HepG2 (cell line): ENCODE data around the gene SLC12A1. TPM values are rescaled to one million over a fixed set of nuclear protein-coding genes. Genes with fewer than 3 reads are reported as not detected.

ENCODE experiments used
- ATAC-seq: fragments of 200-7000 bp; cut with Tn5 transposase; 3 replicates; pipeline ENCODE4 v1.9.1; 2020; ENCODE audit warnings: mild to moderate bottlenecking, moderate library complexity
- BruUV-seq: library from RNA; stranded (reverse); fragments of 400-500 nt; replicated peaks from 2 replicates; lab custom pipeline; 2021; lab: Mats Ljungman, UMichigan
- CTCF ChIA-PET: fragments of 300-600 bp; formaldehyde crosslinking; extraction: SDS; loops from one replicate; lab custom pipeline; 2021; ENCODE audit warnings: low total read pairs, inconsistent platforms, low intra/inter-chr PET ratio; lab: Yijun Ruan, JAX
- POLR2A ChIA-PET: fragments of 350-600 bp; sonication (Branson Sonifier 250); formaldehyde crosslinking; loops from one replicate; lab custom pipeline; 2020; ENCODE audit warnings: antibody characterized with exemption, inconsistent platforms; lab: Yijun Ruan, JAX
- DNase-seq: peaks from one replicate; pipeline ENCODE4 v3.0.0-alpha.2; 2015; ENCODE audit warnings: low spot score
- FAIRE-seq: peaks from 3 replicates; lab custom pipeline; 2011; peaks lifted over from hg19 to GRCh38; lab: Jason Lieb, UNC
- H2AFZ ChIP-seq: one replicate; pipeline ENCODE4 v1.6.1; 2011; ENCODE audit warnings: low read length, inconsistent platforms
- H3K27ac ChIP-seq: fragments of 300-600 bp; 3 replicates; pipeline ENCODE4 v1.8.0; 2011; ENCODE audit warnings: mixed run types, mild to moderate bottlenecking, mixed read lengths, low read length, inconsistent platforms; ENCODE audit not compliant: insufficient read depth; ENCODE audit errors: extremely low read length
- H3K27me3 ChIP-seq, 2 experiments: fragments of 200-600 bp in 1 of 2; 2 replicates in 1 of 2; 3 replicates in 1 of 2; pipeline versions ENCODE4 v1.6.0 to v1.8.0; 2011; ENCODE audit warnings: low read length in 2 of 2, mild to moderate bottlenecking in 2 of 2, moderate library complexity in 2 of 2, inconsistent platforms in 1 of 2; ENCODE audit not compliant: insufficient read depth in 2 of 2, control insufficient read depth in 1 of 2
- H3K36me3 ChIP-seq, 2 experiments: fragments of 200-600 bp in 1 of 2; replicated peaks in 1 of 2; 2 replicates in 1 of 2; 3 replicates in 1 of 2; pipeline versions ENCODE4 v1.5.1 to v1.8.0; 2011; ENCODE audit warnings: low read length in 2 of 2, inconsistent platforms in 1 of 2; ENCODE audit not compliant: insufficient read depth in 2 of 2, control insufficient read depth in 1 of 2
- H3K4me1 ChIP-seq: 2 replicates; pipeline ENCODE4 v1.5.1; 2012; ENCODE audit warnings: low read length, inconsistent platforms; ENCODE audit not compliant: insufficient read depth
- H3K4me2 ChIP-seq: 2 replicates; pipeline ENCODE4 v1.6.0; 2011; ENCODE audit warnings: low read depth, low read length, inconsistent platforms
- H3K4me3 ChIP-seq, 3 experiments: fragments of 200-600 bp in 1 of 3; sonication (generic), shearing (Covaris generic) in 1 of 3; replicated peaks in 1 of 3; 2 replicates each; pipeline ENCODE4 v1.5.1; 2011 to 2016; ENCODE audit warnings: low read length in 3 of 3, inconsistent platforms in 2 of 3, low read depth in 2 of 3, mild to moderate bottlenecking in 2 of 3, control low read depth in 1 of 3, mixed read lengths in 1 of 3; ENCODE audit not compliant: insufficient read depth in 1 of 3
- H3K79me2 ChIP-seq: one replicate; pipeline ENCODE4 v1.6.1; 2011; ENCODE audit warnings: low read length, inconsistent platforms; ENCODE audit not compliant: insufficient read depth
- H3K9ac ChIP-seq: 2 replicates; pipeline ENCODE4 v1.6.0; 2011; ENCODE audit warnings: mild to moderate bottlenecking, low read depth, low read length, inconsistent platforms; ENCODE audit not compliant: insufficient read depth
- H3K9me3 ChIP-seq: 2 replicates; pipeline ENCODE4 v1.5.1; 2012; ENCODE audit warnings: mild to moderate bottlenecking, low read length
- H4K20me1 ChIP-seq: 2 replicates; pipeline ENCODE4 v1.6.0; 2011; ENCODE audit warnings: inconsistent platforms, mild to moderate bottlenecking, low read length, moderate library complexity; ENCODE audit not compliant: insufficient read depth
- DNMT3B ChIP-seq: conservative IDR thresholded peaks from 2 replicates; pipeline ENCODE4 v1.6.1; 2016; ENCODE audit warnings: missing biosample characterization, control low read depth
- ELF1 ChIP-seq: sonication (generic); formaldehyde crosslinking; IDR thresholded peaks from 2 replicates; pipeline ENCODE4 v1.4.0; 2020; ENCODE audit warnings: missing genetic modification reagents
- ERF ChIP-seq: IDR thresholded peaks from 2 replicates; pipeline ENCODE4 v1.6.1; 2018; ENCODE audit warnings: missing biosample characterization, missing genetic modification reagents
- HDAC2 ChIP-seq: sonication (generic); formaldehyde crosslinking; IDR thresholded peaks from 2 replicates; pipeline ENCODE4 v1.4.0; 2020; ENCODE audit warnings: missing genetic modification reagents
- MIER2 ChIP-seq: IDR thresholded peaks from 2 replicates; pipeline ENCODE4 v1.6.1; 2016; ENCODE audit warnings: missing biosample characterization, missing genetic modification reagents
- PCBP1 ChIP-seq: fragments of 200-400 bp; formaldehyde crosslinking; IDR thresholded peaks from 2 replicates; pipeline ENCODE4 v1.6.1; 2017; ENCODE audit warnings: mild to moderate bottlenecking, low read depth, low read length, borderline replicate concordance
- PLRG1 ChIP-seq: fragments of 450-650 bp; conservative IDR thresholded peaks from 2 replicates; pipeline ENCODE4 v1.6.1; 2016
- POLR2G ChIP-seq: fragments of 200-400 bp; formaldehyde crosslinking; IDR thresholded peaks from 2 replicates; pipeline ENCODE4 v1.6.1; 2018; ENCODE audit warnings: mild to moderate bottlenecking, low read depth, low read length, moderate library complexity
- THAP8 ChIP-seq: sonication (generic); formaldehyde crosslinking; IDR thresholded peaks from 2 replicates; pipeline ENCODE4 v1.5.1; 2020; ENCODE audit warnings: missing genetic modification reagents, mild to moderate bottlenecking, borderline replicate concordance
- ZNF17 ChIP-seq: sonication (generic); formaldehyde crosslinking; IDR thresholded peaks from 2 replicates; pipeline ENCODE4 v1.5.0; 2020; ENCODE audit warnings: mild to moderate bottlenecking, missing genetic modification reagents
- ZSCAN31 ChIP-seq: sonication (generic); formaldehyde crosslinking; IDR thresholded peaks from 2 replicates; pipeline ENCODE4 v1.5.0; 2020; ENCODE audit warnings: low read depth, mild to moderate bottlenecking, missing genetic modification reagents
- WGBS: methylation state at CpG from one replicate; pipeline ENCODE4 v1.1.6; 2017; ENCODE audit warnings: low lambda C conversion rate; 5-methylcytosine and 5-hydroxymethylcytosine counted together
- in situ Hi-C: cut with HindIII; loops from 2 replicates; pipeline ENCODE4 v1.10.0; 2017; ENCODE audit warnings: low pct_unique_long_range_greater_than_20kb; ENCODE audit not compliant: extremely low pct_ligation_motif_present
- intact Hi-C: fragments of 100-400 bp; cut with micrococcal nuclease; formaldehyde crosslinking; loops from one replicate; pipeline ENCODE4 v1.10.0; 2022; ENCODE audit not compliant: unreplicated experiment
- polyA plus RNA-seq, 8 experiments: library from polyadenylated mRNA; depleted of rRNA in 3 of 8; stranded (reverse) in 7 of 8; unstranded in 1 of 8; fragments of >200 nt; fragmentation: Illumina TruSeq in 4 of 8; extraction: Trizol in 4 of 8; gene quantifications; 2 replicates each; pipeline versions ENCODE4 v1.2.1 to v1.2.3, GENCODE V29; 2011 to 2016; ENCODE audit warnings: low read depth in 4 of 8, missing spikeins in 1 of 8, mixed read lengths in 1 of 8; ENCODE audit not compliant: insufficient read depth in 1 of 8
- total RNA-seq, 5 experiments: library from RNA; depleted of rRNA; stranded (reverse); fragments of >200 nt; fragmentation: Illumina TruSeq; extraction: Trizol; gene quantifications; 2 replicates each; pipeline ENCODE4 v1.2.3, GENCODE V29; 2016; ENCODE audit warnings: low read depth in 1 of 5
- TF ChIP-seq, protein P1 (sequence below): IDR thresholded peaks from 2 replicates; pipeline ENCODE4 v1.6.1; 2016
- TF ChIP-seq, protein P2 (sequence below): sonication (generic); formaldehyde crosslinking; IDR thresholded peaks from 2 replicates; pipeline ENCODE4 v1.5.1; 2020; ENCODE audit warnings: mild to moderate bottlenecking, moderate library complexity, missing genetic modification reagents
- TF ChIP-seq, protein P3 (sequence below): sonication (generic); formaldehyde crosslinking; IDR thresholded peaks from 2 replicates; pipeline ENCODE4 v1.4.0; 2020; ENCODE audit warnings: mild to moderate bottlenecking, missing genetic modification reagents

Gene SLC12A1
- total and polyA plus RNA-seq, 2 of the 13 experiments (the other 11 are each of a cell fraction or from before 2014, with no cell fraction given): not detected

- TF ChIP-seq HDAC2 (CRISPR knock-in tag) (peak; percentile 51; the same call in 1 of the 2 replicates), ZSCAN31 (CRISPR knock-in tag) (no peak), DNMT3B (CRISPR knock-in tag) (0 out of 2 replicates have a peak, but pooled peaks have one; percentile 70), MIER2 (CRISPR knock-in tag) (peak; percentile 98), ELF1 (CRISPR knock-in tag) (0 out of 2 replicates have a peak, but pooled peaks have one; percentile 13), ZNF17 (no peak), ERF (CRISPR knock-in tag) (peak; percentile 74; the same call in 1 of the 2 replicates)
- TF ChIP-seq, protein P1, sequence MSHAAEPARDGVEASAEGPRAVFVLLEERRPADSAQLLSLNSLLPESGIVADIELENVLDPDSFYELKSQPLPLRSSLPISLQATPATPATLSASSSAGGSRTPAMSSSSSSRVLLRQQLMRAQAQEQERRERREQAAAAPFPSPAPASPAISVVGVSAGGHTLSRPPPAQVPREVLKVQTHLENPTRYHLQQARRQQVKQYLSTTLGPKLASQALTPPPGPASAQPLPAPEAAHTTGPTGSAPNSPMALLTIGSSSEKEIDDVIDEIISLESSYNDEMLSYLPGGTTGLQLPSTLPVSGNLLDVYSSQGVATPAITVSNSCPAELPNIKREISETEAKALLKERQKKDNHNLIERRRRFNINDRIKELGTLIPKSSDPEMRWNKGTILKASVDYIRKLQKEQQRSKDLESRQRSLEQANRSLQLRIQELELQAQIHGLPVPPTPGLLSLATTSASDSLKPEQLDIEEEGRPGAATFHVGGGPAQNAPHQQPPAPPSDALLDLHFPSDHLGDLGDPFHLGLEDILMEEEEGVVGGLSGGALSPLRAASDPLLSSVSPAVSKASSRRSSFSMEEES (CRISPR knock-in tag): peak; percentile 72
- TF ChIP-seq, all 625 proteins: peak for 81
Observed at GRCh38 chr15:48190932-48191573, 15.0 kb upstream of the SLC12A1 start (continued).

- H3K4me3 ChIP-seq: no peak within 1 kb of the TSS
- FAIRE-seq: no peak
- ChIA-PET POLR2A (no interaction called here), CTCF (no interaction called here)
- no peaks in the 10 kb centered on the region for H3K4me1 ChIP-seq
- no peak within 1 kb of the TSS for H3K9ac ChIP-seq
- H3K4me2 ChIP-seq: no peak within 1 kb of the TSS
- no peaks in the 10 kb centered on the region for H3K79me2 ChIP-seq
- H3K27ac ChIP-seq: no peak within 1 kb of the TSS
- H2AFZ ChIP-seq: no peak within 1 kb of the TSS
- no peaks in the 10 kb centered on the region for H4K20me1 ChIP-seq
- BruUV-seq: no TSS peak
- in situ Hi-C loops: no loop called here
- no peaks in the 10 kb centered on the region for H3K36me3 ChIP-seq
- H3K27me3 ChIP-seq: no peaks in the 10 kb centered on the region; a peak in 1 of 5 replicates
- no peak for ATAC-seq
- intact Hi-C loops: no loop called here
- H3K9me3 ChIP-seq: no peaks in the 10 kb centered on the region
- WGBS: 55% methylated on average over 31 of the region's 31 CpGs
- no peak for DNase-seq
- TF ChIP-seq, protein P2, sequence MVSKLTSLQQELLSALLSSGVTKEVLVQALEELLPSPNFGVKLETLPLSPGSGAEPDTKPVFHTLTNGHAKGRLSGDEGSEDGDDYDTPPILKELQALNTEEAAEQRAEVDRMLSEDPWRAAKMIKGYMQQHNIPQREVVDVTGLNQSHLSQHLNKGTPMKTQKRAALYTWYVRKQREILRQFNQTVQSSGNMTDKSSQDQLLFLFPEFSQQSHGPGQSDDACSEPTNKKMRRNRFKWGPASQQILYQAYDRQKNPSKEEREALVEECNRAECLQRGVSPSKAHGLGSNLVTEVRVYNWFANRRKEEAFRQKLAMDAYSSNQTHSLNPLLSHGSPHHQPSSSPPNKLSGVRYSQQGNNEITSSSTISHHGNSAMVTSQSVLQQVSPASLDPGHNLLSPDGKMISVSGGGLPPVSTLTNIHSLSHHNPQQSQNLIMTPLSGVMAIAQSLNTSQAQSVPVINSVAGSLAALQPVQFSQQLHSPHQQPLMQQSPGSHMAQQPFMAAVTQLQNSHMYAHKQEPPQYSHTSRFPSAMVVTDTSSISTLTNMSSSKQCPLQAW (CRISPR knock-in tag): no peak
- TF ChIP-seq THAP8 (CRISPR knock-in tag) (no peak), PLRG1 (no peak), POLR2G (no peak), PCBP1 (no peak)
- TF ChIP-seq, protein P3, sequence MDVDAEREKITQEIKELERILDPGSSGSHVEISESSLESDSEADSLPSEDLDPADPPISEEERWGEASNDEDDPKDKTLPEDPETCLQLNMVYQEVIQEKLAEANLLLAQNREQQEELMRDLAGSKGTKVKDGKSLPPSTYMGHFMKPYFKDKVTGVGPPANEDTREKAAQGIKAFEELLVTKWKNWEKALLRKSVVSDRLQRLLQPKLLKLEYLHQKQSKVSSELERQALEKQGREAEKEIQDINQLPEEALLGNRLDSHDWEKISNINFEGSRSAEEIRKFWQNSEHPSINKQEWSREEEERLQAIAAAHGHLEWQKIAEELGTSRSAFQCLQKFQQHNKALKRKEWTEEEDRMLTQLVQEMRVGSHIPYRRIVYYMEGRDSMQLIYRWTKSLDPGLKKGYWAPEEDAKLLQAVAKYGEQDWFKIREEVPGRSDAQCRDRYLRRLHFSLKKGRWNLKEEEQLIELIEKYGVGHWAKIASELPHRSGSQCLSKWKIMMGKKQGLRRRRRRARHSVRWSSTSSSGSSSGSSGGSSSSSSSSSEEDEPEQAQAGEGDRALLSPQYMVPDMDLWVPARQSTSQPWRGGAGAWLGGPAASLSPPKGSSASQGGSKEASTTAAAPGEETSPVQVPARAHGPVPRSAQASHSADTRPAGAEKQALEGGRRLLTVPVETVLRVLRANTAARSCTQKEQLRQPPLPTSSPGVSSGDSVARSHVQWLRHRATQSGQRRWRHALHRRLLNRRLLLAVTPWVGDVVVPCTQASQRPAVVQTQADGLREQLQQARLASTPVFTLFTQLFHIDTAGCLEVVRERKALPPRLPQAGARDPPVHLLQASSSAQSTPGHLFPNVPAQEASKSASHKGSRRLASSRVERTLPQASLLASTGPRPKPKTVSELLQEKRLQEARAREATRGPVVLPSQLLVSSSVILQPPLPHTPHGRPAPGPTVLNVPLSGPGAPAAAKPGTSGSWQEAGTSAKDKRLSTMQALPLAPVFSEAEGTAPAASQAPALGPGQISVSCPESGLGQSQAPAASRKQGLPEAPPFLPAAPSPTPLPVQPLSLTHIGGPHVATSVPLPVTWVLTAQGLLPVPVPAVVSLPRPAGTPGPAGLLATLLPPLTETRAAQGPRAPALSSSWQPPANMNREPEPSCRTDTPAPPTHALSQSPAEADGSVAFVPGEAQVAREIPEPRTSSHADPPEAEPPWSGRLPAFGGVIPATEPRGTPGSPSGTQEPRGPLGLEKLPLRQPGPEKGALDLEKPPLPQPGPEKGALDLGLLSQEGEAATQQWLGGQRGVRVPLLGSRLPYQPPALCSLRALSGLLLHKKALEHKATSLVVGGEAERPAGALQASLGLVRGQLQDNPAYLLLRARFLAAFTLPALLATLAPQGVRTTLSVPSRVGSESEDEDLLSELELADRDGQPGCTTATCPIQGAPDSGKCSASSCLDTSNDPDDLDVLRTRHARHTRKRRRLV (CRISPR knock-in tag): no peak
Observed at GRCh38 chr15:48191574-48192225, 14.4 kb upstream of the SLC12A1 start, which contains the start of gene CTXN2. TSS of gene CTXN2 (plus strand) at chr15:48191665. CDS start at chr15:48201301, 9,636 bp downstream.
